Measurements from ENCODE around the gene RPLP1. TPM values are rescaled to one million over a fixed set of nuclear protein-coding genes. Genes with fewer than 3 reads are reported as not detected.

RPLP1 gene
- total RNA-seq, 1 experiment from 2014 or later = 41.6 TPM

Other genes with a start within 250 kb of the RPLP1 start
- gene PAQR5, start 153.9 kb upstream of the RPLP1 start, total RNA-seq (2014; rRNA removed; shearing (Covaris generic); ENCODE audit: low replicate concordance) = 48.3 and 50.0 TPM in 2 replicates
- 20.6 and 25.1 TPM in 2 replicates for gene KIF23, start 38.5 kb upstream of the RPLP1 start, total RNA-seq (2014; rRNA removed; shearing (Covaris generic); ENCODE audit: low replicate concordance)